ENCODE measurements around the gene SHB.

DNA sequence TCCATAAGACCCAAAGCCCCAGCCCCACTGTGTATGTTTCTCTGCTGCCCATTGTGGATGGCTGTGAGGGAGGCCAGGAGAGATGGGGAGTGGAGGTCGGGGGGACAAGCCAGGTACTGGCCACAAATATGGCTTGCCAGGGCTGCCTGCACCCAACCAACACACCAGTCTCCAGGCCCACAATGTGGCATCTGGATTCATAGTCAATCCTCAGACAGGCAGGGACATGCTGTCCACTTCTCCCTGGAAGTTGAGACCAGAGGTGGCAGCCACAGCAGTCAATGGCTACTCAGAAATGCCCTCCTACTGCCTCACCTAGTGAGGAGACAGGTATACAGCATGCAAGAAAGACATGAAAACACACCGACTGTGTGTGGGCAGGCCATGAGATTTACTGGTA, 103.9 kb downstream of the SHB start:
- TF ChIP-seq, protein P1, sequence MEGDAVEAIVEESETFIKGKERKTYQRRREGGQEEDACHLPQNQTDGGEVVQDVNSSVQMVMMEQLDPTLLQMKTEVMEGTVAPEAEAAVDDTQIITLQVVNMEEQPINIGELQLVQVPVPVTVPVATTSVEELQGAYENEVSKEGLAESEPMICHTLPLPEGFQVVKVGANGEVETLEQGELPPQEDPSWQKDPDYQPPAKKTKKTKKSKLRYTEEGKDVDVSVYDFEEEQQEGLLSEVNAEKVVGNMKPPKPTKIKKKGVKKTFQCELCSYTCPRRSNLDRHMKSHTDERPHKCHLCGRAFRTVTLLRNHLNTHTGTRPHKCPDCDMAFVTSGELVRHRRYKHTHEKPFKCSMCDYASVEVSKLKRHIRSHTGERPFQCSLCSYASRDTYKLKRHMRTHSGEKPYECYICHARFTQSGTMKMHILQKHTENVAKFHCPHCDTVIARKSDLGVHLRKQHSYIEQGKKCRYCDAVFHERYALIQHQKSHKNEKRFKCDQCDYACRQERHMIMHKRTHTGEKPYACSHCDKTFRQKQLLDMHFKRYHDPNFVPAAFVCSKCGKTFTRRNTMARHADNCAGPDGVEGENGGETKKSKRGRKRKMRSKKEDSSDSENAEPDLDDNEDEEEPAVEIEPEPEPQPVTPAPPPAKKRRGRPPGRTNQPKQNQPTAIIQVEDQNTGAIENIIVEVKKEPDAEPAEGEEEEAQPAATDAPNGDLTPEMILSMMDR (conservative IDR thresholded peaks at IDR 0.05 in 1 of 2, IDR thresholded peaks at IDR 0.05 in 1 of 2; ENCODE audit: low read depth in 1 of 2, low read length in 2 of 2) = no peak
- TF ChIP-seq EZH2 (IDR thresholded peaks at IDR 0.05; ENCODE audit: low read length, missing control alignments) = no peak
